Measurements from ENCODE around the gene ZNF827. TPM values are rescaled to one million over a fixed set of nuclear protein-coding genes. Genes with fewer than 3 reads are reported as not detected.

ZNF827 gene
- total RNA-seq, 4 donors from 2014 or later: 7.2 to 16.1 (median 10.9) TPM

DNA sequence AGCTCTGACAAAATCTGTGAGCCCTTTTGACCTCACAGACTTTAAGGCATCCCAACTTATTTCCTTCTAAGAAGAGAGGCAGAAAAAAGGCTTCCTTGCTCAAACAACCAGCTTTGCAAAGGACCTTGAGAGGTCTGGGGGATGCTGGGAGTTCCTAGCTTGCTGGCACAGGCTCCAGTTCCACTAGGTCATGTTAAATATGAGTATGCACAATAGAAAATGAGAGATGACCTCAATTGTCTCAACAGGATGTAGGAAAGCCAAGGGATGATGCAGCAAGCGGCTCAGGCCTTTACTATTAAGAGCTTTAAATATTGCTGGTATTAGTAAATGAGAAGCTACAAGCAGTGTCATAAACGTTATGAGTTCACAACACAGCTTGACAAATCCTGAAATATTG lies 13.3 kb upstream of the ZNF827 start:
- Histone ChIP-seq H3K9me3 (no peaks in the 10 kb centered on the region), H3K4me1 (no peaks in the 10 kb centered on the region), H3K27ac (no peak overlapping the region), H3K4me3 (no peak overlapping the region), H3K36me3 (no peaks in the 10 kb centered on the region), H3K27me3 (no peaks in the 10 kb centered on the region)
- DNase-seq (no peak), ATAC-seq (no peak)
- intact Hi-C loops (cut with DNase I; ENCODE audit: low total_unique reads): no loop called here
- in situ Hi-C loops (cut with MboI; ENCODE audit: low sequenced_read_pairs in 4 of 4): no loop called here
- no peak for TF ChIP-seq POLR2A (IDR thresholded peaks at IDR 0.05)
- TF ChIP-seq, protein P1, sequence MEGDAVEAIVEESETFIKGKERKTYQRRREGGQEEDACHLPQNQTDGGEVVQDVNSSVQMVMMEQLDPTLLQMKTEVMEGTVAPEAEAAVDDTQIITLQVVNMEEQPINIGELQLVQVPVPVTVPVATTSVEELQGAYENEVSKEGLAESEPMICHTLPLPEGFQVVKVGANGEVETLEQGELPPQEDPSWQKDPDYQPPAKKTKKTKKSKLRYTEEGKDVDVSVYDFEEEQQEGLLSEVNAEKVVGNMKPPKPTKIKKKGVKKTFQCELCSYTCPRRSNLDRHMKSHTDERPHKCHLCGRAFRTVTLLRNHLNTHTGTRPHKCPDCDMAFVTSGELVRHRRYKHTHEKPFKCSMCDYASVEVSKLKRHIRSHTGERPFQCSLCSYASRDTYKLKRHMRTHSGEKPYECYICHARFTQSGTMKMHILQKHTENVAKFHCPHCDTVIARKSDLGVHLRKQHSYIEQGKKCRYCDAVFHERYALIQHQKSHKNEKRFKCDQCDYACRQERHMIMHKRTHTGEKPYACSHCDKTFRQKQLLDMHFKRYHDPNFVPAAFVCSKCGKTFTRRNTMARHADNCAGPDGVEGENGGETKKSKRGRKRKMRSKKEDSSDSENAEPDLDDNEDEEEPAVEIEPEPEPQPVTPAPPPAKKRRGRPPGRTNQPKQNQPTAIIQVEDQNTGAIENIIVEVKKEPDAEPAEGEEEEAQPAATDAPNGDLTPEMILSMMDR (IDR thresholded peaks at IDR 0.05 in 4 of 5, conservative IDR thresholded peaks at IDR 0.05 in 1 of 5): no peak

DNA sequence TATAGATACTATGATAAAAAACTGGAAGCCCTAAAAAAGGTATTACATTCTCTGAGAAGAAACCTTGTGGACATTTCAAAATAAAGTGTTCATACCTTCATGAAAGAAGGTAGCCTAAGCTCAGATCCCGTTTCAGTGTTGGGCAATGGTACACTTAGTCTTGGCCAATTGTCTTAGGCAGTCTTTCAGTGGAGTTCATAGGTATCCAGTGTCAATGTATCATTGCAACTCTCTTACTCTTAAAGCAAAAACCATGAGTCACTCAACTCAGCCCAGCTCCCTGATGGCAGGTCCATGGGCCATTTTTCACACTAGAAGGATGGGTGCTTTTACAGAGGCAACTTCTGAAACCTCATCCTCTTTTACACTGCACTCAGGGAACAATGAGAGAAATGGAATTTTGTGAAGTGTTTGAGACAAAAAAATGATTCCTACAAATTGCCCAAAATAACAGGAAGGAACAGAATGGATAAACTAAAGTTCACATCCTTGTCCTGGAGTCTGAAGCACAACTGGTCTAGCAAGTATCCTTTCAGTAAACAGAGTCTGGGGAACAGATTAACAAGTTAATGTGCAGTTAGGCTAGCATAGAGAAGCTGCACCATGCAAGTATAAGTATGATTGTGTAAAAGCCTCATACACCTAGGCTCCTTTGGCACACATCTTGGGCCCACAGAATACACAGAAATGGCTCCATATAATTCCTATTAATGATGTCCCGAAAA lies 7.0 kb upstream of the ZNF827 start:
- Histone ChIP-seq H3K4me1 (peaks cover 18 to 21% of the 10 kb centered on the region in 2 donors), H3K4me3 (peak overlapping the region in 1 of 4 donors; percentile 8), H3K9me3 (no peaks in the 10 kb centered on the region), H3K27me3 (no peaks in the 10 kb centered on the region), H3K36me3 (no peaks in the 10 kb centered on the region), H3K27ac (peak overlapping the region; percentile 69 to 84 (median 81))
- DNase-seq (peak; percentile 74 to 79), ATAC-seq (peak; percentile 99 to 100)
- in situ Hi-C loops (cut with MboI; ENCODE audit: low sequenced_read_pairs in 4 of 4): loop anchor here in 1 of 4 donors (25.0 kb wide), 1 partner anchor 208 kb away; no protein-coding TSS in a partner anchor
- intact Hi-C loops (cut with DNase I; ENCODE audit: low total_unique reads): loop anchor here (5.0 kb wide), 2 partner anchors 103 to 232 kb away; partner anchors contain the start of gene LSM6
- no peak for TF ChIP-seq POLR2A (IDR thresholded peaks at IDR 0.05)
- TF ChIP-seq, protein P1 (IDR thresholded peaks at IDR 0.05 in 4 of 5, conservative IDR thresholded peaks at IDR 0.05 in 1 of 5): no peak

DNA sequence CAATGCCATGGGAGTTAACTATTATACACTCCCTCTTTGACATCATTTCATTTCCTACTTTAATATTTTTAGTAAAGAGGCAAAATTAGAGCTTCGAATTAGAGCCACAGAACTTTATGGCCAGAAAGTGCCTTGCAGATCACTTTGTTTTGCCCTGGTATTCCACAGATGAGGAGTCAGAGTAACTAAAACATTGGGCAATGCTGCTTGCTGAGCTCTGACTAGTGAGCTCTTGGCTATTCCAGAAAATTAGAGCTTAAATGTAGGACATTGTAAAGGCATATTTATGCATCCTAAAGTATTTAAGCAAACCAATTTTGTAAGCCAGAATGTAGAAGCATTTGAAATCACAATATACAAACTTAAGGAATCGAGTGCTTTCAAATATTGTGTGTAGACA lies 6.3 kb upstream of the ZNF827 start:
- Histone ChIP-seq H3K27ac (peak overlapping the region; percentile 69 to 84 (median 81)), H3K36me3 (no peaks in the 10 kb centered on the region), H3K9me3 (no peaks in the 10 kb centered on the region), H3K4me1 (peaks cover 18 to 21% of the 10 kb centered on the region in 2 donors), H3K4me3 (peak overlapping the region in 1 of 4 donors; percentile 8), H3K27me3 (no peaks in the 10 kb centered on the region)
- no peak for DNase-seq
- TF ChIP-seq POLR2A (IDR thresholded peaks at IDR 0.05): no peak
- TF ChIP-seq, protein P1 (IDR thresholded peaks at IDR 0.05 in 4 of 5, conservative IDR thresholded peaks at IDR 0.05 in 1 of 5): no peak
- in situ Hi-C loops (cut with MboI; ENCODE audit: low sequenced_read_pairs in 4 of 4): loop anchor here in 1 of 4 donors (25.0 kb wide), 1 partner anchor 208 kb away; no protein-coding TSS in a partner anchor
- peak; percentile 70 to 77 for ATAC-seq
- intact Hi-C loops (cut with DNase I; ENCODE audit: low total_unique reads): loop anchor here (5.0 kb wide), 2 partner anchors 103 to 232 kb away; partner anchors contain the start of gene LSM6

DNA sequence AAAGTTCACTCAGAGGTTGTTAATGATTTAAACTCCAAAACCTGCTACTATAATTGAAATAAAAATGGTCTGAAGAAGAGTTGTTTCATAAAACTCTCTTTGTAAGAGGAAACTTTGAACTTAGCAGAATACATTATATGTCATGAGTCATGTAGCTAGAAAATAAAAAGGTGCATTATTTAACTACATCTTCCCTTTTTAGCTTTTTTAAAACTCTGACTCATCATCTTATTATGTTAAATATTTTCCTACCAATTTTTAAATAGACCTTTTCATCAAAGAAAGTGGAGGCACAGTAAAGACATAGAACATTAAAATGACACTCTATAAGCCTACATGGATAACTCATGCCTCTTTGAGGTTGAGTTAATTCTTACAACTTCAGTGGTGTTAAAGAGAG lies 1.2 kb upstream of the ZNF827 start:
- no peak for ATAC-seq
- intact Hi-C loops (cut with DNase I; ENCODE audit: low total_unique reads) (loop anchor here (2.0 to 5.0 kb wide), 4 partner anchors 208 to 761 kb away; partner anchors contain the start of gene MMAA), in situ Hi-C loops (cut with MboI; ENCODE audit: low sequenced_read_pairs in 4 of 4) (loop anchor here in 2 of 4 donors (10.0 to 25.0 kb wide), 2 partner anchors 203 to 205 kb away; no protein-coding TSS in a partner anchor)
- Histone ChIP-seq H3K27me3 (no peaks in the 10 kb centered on the region), H3K36me3 (no peaks in the 10 kb centered on the region), H3K27ac (peak overlapping the region; percentile 91 to 99 (median 94)), H3K9me3 (no peaks in the 10 kb centered on the region), H3K4me1 (peaks cover 16 to 24% of the 10 kb centered on the region in 2 donors), H3K4me3 (no peak overlapping the region)
- TF ChIP-seq, protein P1 (IDR thresholded peaks at IDR 0.05 in 4 of 5, conservative IDR thresholded peaks at IDR 0.05 in 1 of 5): no peak
- no peak for TF ChIP-seq POLR2A (IDR thresholded peaks at IDR 0.05)
- no peak for DNase-seq

Measured in gastrocnemius medialis (tissue), 4 donors.